Fibroblast of skin of right biceps (primary cell): ENCODE data around the gene HES5.

ENCODE experiments used
- DNase-seq: peaks from one replicate; pipeline ENCODE4 v3.0.0-alpha.2; 2013

HES5 gene

DNA sequence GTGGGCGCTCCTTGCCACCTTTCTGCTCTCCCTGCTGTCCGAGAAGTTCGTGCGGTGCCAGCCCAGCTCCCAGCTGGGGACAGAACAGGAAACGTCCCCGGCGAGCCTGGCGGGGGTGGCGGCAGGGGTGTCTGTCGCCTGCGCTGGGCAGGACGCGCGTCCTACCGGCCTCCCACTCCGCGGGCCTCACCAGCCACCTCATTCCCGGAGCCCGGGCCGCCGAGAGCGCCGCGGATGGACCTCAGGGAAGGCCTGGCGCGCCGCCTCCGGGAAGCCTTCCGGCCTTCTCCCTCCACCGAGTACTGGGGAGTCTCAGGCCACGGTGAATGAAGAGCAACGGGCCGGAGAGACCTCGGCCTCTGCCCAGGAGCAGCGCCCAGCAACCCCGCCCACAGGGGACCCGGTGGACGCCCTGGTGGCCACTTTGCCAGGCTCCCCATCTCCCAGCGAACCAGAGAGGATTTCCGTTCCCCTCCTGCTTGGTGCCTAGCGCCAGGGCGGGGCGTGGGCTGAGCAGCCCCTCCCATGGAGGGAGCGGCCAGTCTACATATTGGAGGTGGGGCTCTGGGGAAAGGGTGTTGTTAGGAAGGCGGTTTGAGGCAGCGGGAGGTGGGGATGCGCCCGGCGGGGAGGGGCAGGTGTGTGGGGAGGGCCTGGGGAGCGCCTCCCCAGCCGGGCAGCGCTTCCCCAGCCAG is 16.6 kb upstream of the HES5 start:
- peak; percentile 59 for DNase-seq

DNA sequence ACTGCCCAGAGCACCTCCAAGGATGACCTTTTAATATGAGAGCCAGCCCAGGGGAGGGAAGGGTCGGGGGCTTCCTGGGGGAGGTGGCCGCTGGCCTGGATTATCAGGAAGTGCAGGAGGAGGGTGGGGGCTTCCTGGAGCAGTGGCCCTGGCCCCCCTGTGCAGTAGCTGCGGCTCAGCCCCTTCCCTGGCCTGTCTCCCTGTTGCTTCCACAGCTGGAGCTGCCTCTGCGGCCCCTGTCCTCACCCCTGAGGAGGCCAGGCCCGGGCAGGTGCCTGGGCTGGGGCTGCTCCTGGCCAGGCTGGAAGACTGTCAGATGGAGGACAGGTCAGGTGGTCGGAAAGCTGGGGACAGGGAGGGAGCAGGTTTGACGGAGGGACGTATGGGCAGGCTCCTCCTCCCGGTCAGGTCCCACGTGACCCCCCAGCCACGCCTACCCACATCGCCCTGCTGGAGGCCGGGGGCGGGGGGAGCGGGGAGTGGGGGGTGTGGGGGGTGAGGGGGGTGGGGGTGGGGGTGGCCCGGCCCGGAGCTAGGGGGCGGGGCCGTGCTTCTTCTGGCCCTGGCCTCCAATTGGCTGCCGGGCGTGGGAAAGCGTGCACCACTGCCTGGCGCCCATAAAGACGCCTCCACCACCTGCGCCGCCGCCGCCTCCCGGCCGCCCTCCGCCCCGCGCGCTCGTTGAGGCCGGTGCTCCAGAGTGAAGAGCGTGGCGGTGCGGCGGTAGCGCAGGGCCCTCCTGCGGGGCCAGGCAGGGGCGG is 15.9 kb upstream of the HES5 start:
- peak; percentile 73 for DNase-seq

DNA sequence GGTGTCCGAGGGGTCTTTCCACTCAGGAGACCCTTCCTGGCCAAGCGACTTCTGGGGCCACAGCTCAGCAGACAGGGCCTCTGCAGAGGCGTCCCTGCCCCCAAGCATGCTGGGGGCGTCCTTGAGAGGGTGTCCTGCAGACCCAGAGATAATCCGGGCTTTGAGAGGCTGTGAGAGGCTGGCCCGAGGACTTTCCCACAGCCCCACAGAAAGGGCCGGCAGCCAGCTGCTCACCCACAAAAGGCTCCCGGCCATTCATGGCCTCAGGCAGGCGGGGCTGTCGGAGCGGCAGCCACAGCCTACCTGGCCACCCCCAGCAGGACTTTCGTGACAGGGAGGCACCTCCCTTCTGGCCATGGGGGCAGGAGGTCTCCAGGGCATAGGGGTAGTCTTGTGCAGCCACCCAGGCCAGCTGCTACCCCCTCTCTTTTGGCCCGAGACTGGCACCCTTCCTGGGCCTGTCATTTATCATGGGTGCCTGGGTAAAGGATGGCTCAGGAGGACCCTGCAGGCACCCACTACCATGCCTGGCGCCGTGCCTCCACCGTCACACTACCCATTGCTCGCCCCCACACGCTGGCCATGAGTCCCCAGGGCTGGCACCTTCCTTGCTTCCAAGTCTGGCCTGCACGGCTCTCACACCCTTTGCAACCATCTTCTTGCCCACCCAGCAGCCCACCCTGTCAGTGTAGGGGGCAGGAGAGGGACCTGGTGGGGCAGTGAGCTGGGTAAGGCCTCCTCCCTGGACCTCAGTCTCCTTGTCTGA is 15.0 kb upstream of the HES5 start:
- no peak for DNase-seq

DNA sequence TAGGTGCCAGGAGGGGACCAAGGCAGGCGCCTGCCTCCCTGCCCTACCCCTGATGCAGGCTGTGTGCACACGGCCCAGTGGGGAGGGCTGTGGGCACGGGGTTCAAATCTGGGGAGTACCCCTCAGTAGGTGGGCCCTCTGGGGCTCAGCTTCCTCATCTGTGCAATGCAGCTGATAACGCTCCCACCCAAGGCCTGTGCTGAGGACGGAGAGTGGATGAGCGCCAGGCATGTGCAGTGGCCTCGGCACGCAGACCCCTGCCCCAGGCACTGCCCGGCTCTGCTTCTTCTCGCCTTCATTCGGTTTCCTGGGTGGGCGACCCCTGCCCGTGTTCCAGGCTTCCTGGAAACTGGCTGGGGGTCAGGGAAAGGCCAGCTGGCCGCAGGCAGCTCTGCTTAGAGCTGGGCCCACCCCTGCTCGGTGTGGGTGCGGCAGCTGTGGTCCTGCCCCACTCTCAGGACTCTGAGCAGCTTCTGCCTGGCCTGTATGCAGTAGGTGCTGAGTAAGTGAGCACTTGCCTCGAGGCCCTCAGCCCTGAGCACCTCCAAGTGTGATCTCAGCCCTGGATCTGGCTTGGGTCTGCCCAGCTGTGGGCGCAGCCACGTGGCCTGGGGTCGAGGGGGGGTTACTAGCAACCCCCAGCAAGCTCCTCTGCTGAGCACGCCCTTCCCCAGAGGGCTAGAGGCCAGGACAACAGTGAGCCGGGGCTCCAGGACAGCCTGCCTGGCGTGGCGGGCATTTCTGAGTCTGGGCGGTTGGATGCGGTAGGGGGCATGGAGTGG is 14.2 kb upstream of the HES5 start:
- no peak for DNase-seq

- DNase-seq = peak; percentile 23
These were observed 13.6 kb upstream of the HES5 start for GRCh38 chr1:2543543-2544092.

- no peak for DNase-seq
These were observed 12.3 kb upstream of the HES5 start for GRCh38 chr1:2542246-2542915.

DNA sequence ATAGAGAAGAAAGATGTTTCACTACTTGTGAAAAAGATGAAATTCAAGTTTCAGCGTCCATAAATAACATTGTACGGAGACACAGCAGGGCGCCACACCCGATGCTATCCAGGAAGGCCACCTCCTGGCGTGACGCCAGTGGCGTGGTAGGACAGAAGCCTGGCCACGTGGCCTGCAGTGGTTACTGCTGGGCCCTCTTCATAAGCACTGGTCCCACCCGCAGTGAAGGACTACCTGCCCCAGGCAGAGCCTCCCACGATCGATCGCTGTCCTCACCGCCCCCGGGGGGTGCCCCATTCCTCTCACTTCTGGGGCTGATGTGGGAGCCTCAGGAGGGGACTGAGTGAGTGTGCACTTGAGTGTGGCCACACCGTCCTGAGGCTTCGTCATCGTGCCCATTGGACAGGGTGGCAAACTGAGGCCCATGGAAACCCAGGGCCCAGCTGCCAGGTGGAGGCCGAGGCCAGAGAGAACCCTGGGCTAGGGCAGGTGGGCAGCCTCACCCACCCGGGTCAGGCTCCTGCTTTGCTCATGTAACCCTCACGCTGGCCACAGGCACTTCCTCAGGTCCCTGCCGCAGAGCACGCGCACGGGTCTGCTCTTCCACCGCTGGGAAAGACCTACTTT is 11.7 kb upstream of the HES5 start:
- DNase-seq = no peak

GRCh38 chr1:2540816-2541492 is 10.9 kb upstream of the HES5 start:
- no peak for DNase-seq

- no peak for DNase-seq
These were observed 9.3 kb upstream of the HES5 start for GRCh38 chr1:2539312-2539907.

DNA sequence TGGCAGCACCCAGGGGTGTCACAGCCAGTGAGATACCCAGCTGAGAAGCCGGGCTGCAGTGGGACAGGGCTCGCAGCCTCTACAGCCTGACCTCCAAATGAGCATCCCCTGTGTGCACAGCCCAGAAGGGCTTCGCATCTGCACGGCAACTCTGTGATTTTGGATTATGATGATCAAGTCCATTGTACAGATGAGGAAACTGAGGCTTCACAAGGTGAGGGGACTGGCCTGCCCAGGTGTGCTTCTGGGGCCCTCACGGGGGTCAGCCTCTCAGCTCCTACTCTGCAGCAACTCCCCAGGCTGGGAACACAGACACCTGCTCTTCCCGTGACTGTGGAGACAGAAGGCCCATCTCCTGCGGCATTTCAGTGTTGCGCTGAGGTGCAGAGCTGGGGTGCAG is 8.8 kb upstream of the HES5 start:
- no peak for DNase-seq

DNA sequence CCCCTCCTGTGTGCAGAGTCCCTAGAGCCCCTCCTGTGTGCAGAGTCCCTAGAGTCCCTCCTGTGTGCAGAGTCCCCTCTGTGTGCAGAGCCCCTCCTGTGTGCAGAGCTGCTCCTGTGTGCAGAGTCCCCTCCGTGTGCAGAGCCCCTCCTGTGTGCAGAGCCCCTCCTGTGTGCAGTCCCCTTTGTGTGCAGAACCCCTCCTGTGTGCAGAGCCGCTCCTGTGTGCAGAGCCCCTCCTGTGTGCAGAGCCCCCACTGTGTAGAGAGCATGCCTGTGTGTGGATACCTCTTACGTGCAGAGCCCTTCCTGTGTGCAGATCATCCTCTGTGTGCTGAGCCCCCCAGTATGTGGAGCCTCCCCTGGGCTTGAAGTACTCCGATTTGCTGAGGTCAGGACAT is 8.3 kb upstream of the HES5 start:
- DNase-seq = no peak

GRCh38 chr1:2537784-2538115 is 7.7 kb upstream of the HES5 start:
- no peak for DNase-seq

DNA sequence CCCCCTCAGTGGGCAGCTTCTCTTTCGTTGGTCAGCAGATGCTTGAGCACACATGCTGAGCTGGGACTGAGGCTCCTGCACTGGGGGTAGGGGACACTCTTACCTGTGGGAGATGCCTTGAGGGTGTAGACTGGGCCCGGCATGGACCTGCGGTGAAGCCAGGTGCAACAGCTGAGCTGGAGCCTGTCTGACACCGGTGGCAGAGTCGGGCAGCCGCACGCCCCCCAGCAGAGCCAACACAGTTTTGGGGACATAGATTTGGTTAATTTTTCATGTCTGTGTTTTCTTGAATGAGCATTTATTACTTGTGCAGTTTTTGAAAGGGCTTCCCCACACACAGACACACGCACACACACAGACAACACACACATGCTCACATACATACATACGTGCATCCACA is 5.9 kb upstream of the HES5 start:
- no peak for DNase-seq

- no peak for DNase-seq
These were observed 5.4 kb upstream of the HES5 start for GRCh38 chr1:2535455-2535854.

DNA sequence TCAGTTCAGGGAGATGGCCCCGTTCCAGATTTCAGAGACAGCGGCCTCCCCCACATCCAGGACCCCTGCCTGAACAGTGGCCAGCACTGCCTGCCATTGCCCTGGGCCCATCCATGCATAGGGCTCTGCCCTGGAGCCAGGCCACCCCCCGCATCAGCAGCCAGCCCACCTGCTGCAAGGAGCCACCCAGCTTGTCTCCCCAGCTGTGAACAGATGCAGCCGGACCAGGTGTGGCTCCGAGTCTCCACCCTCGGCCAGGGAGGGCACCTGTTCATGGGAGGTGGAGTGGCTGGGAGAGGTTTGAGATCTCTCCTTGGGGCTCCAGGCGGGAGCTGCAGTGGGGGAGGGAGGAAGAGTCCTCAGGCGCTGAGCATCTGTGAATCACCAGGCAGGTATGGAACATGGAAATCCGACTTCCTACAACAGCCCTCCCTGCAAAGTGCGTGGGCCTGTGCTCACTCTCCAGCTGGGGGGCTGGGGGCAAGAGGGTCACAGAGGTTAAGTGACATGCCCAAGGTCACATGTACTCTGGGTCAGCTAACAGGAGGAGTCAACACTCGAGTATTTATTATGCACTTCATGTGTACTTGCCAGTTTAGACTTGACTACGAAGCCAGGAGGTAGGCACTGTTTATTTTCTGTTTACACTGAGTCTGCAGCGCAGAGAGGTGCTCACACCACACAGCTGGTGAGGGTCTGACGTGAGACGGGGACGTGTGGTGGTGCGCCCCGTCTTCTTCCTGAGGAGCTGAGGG is 4.8 kb upstream of the HES5 start:
- DNase-seq = peak; percentile 72

- DNase-seq = no peak
These were observed 4.2 kb upstream of the HES5 start for GRCh38 chr1:2534315-2534686.

DNA sequence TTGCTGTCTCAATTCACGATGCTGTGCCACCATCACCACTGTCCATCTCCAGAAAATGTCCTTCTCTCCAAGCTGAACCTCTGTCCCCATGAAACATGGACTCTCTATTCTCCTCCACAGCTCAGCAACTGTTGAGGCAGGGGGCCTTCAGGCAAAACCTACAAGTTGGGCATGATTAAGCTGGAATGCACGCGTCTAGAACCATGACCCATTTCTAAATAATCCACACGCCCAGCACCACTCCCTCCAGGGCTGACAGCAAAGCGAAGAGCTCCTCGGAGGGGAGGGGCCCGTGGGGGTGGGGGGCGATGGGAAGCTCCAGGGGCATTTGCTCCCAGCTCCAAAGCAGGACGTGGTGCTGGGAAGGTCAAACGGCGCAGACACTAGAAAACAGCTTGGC is 3.3 kb upstream of the HES5 start:
- DNase-seq = peak; percentile 74

GRCh38 chr1:2532485-2533160 is 2.6 kb upstream of the HES5 start:
- DNase-seq = no peak
